ENCODE measurements around the gene TFAP2D. TPM values are rescaled to one million over a fixed set of nuclear protein-coding genes. Genes with fewer than 3 reads are reported as not detected.

The TFAP2D gene
- total and polyA plus RNA-seq, 2 experiments from 2014 or later: not detected

- no peak overlapping the region for H3K4me3 ChIP-seq
- no peaks in the 10 kb centered on the region for H3F3A ChIP-seq (replicated peaks; ENCODE audit: low read depth)
- no peaks in the 10 kb centered on the region for H3K27me3 ChIP-seq (ENCODE audit: insufficient read depth)
- no peaks in the 10 kb centered on the region for H3K9me2 ChIP-seq (ENCODE audit: insufficient read depth)
- no peaks in the 10 kb centered on the region for H3K9me3 Mint-ChIP-seq
- no peaks in the 10 kb centered on the region for H4K20me1 ChIP-seq (replicated peaks; ENCODE audit: insufficient read depth)
- DNase-seq (ENCODE audit: low spot score) (no peak), ATAC-seq (no peak)
- H3K36me3 ChIP-seq (ENCODE audit: insufficient read depth): no peaks in the 10 kb centered on the region
- no peaks in the 10 kb centered on the region; the same call in 2 of the 3 replicates for H3K4me1 Mint-ChIP-seq
- no peak overlapping the region for H3K27ac Mint-ChIP-seq
- H3K36me3 Mint-ChIP-seq (ENCODE audit: low read depth): no peaks in the 10 kb centered on the region
- no peak overlapping the region; the same call in 1 of the 2 replicates for H2AFZ ChIP-seq
- H3K27me3 Mint-ChIP-seq (ENCODE audit: insufficient read depth, low read depth, poor library complexity): no peaks in the 10 kb centered on the region
- H3K4me2 ChIP-seq: no peak overlapping the region
- TF ChIP-seq CTCF (conservative IDR thresholded peaks at IDR 0.05; ENCODE audit: low read depth in 2 of 2) (no peak), CREB1 (CRISPR knock-in tag; IDR thresholded peaks at IDR 0.05; ENCODE audit: low read depth) (no peak), EZH2phosphoT487 (IDR thresholded peaks at IDR 0.05; ENCODE audit: unreplicated experiment) (no peak), NANOG (IDR thresholded peaks at IDR 0.05; ENCODE audit: borderline replicate concordance) (no peak), EZH2 (IDR thresholded peaks at IDR 0.05; ENCODE audit: low read depth, unreplicated experiment) (no peak), POLR2AphosphoS5 (IDR thresholded peaks at IDR 0.05; ENCODE audit: low read depth) (no peak)
- H3K4me1 ChIP-seq (ENCODE audit: insufficient read depth): no peaks in the 10 kb centered on the region
- H3K27ac ChIP-seq (ENCODE audit: low read depth): no peak overlapping the region
- H3K79me2 ChIP-seq (replicated peaks; ENCODE audit: insufficient read depth): no peaks in the 10 kb centered on the region
- no peak overlapping the region for H3K4me3 Mint-ChIP-seq
Observed at GRCh38 chr6:50744976-50745375, 31.6 kb downstream of the TFAP2D start.

DNA sequence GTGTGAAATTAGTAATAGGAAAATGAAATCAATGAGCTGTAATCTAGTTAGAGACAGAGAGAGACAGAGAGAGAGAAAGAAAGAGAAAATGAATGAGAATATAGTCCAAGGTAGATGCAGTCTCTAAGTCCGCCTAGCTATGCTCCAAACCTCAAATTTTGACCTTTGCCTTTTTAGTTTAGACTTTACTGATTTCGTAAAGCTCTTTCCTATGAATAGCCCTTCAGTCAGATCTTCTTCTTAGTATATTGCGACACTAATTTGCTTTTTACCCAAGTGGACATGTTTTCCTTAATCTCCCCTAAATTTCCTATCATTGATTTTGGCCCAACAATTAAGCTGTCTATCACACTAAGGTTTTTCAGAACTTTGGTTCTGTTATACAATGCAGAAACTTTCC, 49.5 kb downstream of the TFAP2D start:
- DNase-seq (ENCODE audit: low spot score) (no peak), ATAC-seq (no peak)
- Histone ChIP-seq H4K20me1 (replicated peaks; ENCODE audit: insufficient read depth) (no peaks in the 10 kb centered on the region), H3F3A (replicated peaks; ENCODE audit: low read depth) (no peaks in the 10 kb centered on the region), H3K79me2 (replicated peaks; ENCODE audit: insufficient read depth) (no peaks in the 10 kb centered on the region), H3K27ac (ENCODE audit: low read depth) (no peak overlapping the region), H3K4me3 (peak overlapping the region; percentile 7; the same call in 1 of the 2 replicates), H3K4me1 (ENCODE audit: insufficient read depth) (peaks cover 23% of the 10 kb centered on the region), H3K27me3 (ENCODE audit: insufficient read depth) (no peaks in the 10 kb centered on the region), H3K36me3 (ENCODE audit: insufficient read depth) (no peaks in the 10 kb centered on the region), H3K4me2 (peak overlapping the region; percentile 67), H2AFZ (no peak overlapping the region), H3K9me2 (ENCODE audit: insufficient read depth) (no peaks in the 10 kb centered on the region)
- peaks cover 19% of the 10 kb centered on the region for H3K4me1 Mint-ChIP-seq
- no peak overlapping the region for H3K27ac Mint-ChIP-seq
- no peaks in the 10 kb centered on the region for H3K9me3 Mint-ChIP-seq
- no peak overlapping the region for H3K4me3 Mint-ChIP-seq
- no peaks in the 10 kb centered on the region for H3K36me3 Mint-ChIP-seq (ENCODE audit: low read depth)
- H3K27me3 Mint-ChIP-seq (ENCODE audit: insufficient read depth, low read depth, poor library complexity): peaks cover 2% of the 10 kb centered on the region
- TF ChIP-seq ETS1 (IDR thresholded peaks at IDR 0.05) (no peak), NANOG (IDR thresholded peaks at IDR 0.05; ENCODE audit: borderline replicate concordance) (no peak), POLR2AphosphoS5 (IDR thresholded peaks at IDR 0.05; ENCODE audit: low read depth) (no peak), ZNF114 (CRISPR knock-in tag; IDR thresholded peaks at IDR 0.05) (no peak), STAT1 (IDR thresholded peaks at IDR 0.05; ENCODE audit: unreplicated experiment) (no peak), REST (IDR thresholded peaks at IDR 0.05; ENCODE audit: unreplicated experiment) (no peak), CTCF (conservative IDR thresholded peaks at IDR 0.05; ENCODE audit: low read depth in 2 of 2) (no peak), EZH2 (IDR thresholded peaks at IDR 0.05; ENCODE audit: low read depth, unreplicated experiment) (no peak)

Data from GM23338 (cell line).